Effector memory CD8-positive, alpha-beta T cell (primary cell): ENCODE results near the gene BHLHE23.
A peak's percentile ranks its signal among the peaks of the same experiment; 100 is the strongest.

ENCODE experiments used
- ATAC-seq: fragments of 150-1000 bp; cut with Tn5 transposase; replicated peaks from 2 replicates; pipeline ENCODE4 v1.10.0; 2021; ENCODE audit warnings: mild to moderate bottlenecking, moderate library complexity
- DNase-seq, 3 experiments: peaks; one replicate each; pipeline ENCODE4 v3.0.0; 2021
- H3K27ac Mint-ChIP-seq, 2 donors: one replicate each; pipeline ENCODE4 v1.8.0; 2022; ENCODE audit warnings: mild to moderate bottlenecking in 2 of 2, mixed read lengths in 2 of 2, moderate library complexity in 2 of 2
- H3K27me3 Mint-ChIP-seq, 2 donors: one replicate each; pipeline ENCODE4 v1.8.0; 2022; ENCODE audit warnings: mixed read lengths in 2 of 2
- H3K36me3 Mint-ChIP-seq: one replicate; pipeline ENCODE4 v1.8.0; 2022; ENCODE audit warnings: mild to moderate bottlenecking, moderate library complexity, mixed read lengths; ENCODE audit not compliant: insufficient read depth
- H3K4me1 Mint-ChIP-seq, 2 donors: one replicate each; pipeline ENCODE4 v1.8.0; 2022; ENCODE audit warnings: low read depth in 2 of 2, mixed read lengths in 2 of 2
- H3K4me3 Mint-ChIP-seq, 2 donors: one replicate each; pipeline ENCODE4 v1.8.0; 2022; ENCODE audit warnings: mild to moderate bottlenecking in 2 of 2, mixed read lengths in 2 of 2, moderate library complexity in 2 of 2
- H3K9me3 Mint-ChIP-seq, 2 donors: one replicate each; pipeline ENCODE4 v1.8.0; 2022; ENCODE audit warnings: mixed read lengths in 2 of 2

The BHLHE23 gene

GRCh38 chr20:62994869-62995281 lies 11.9 kb downstream of the BHLHE23 start:
- Mint-ChIP-seq H3K9me3 (no peaks in the 10 kb centered on the region), H3K4me3 (no peak overlapping the region), H3K4me1 (peaks cover 0 to 3% of the 10 kb centered on the region in 2 donors), H3K27me3 (peaks cover 57 to 86% of the 10 kb centered on the region in 2 donors), H3K36me3 (peaks cover 4% of the 10 kb centered on the region), H3K27ac (no peak overlapping the region)
- no peak for ATAC-seq
- no peak for DNase-seq

DNA sequence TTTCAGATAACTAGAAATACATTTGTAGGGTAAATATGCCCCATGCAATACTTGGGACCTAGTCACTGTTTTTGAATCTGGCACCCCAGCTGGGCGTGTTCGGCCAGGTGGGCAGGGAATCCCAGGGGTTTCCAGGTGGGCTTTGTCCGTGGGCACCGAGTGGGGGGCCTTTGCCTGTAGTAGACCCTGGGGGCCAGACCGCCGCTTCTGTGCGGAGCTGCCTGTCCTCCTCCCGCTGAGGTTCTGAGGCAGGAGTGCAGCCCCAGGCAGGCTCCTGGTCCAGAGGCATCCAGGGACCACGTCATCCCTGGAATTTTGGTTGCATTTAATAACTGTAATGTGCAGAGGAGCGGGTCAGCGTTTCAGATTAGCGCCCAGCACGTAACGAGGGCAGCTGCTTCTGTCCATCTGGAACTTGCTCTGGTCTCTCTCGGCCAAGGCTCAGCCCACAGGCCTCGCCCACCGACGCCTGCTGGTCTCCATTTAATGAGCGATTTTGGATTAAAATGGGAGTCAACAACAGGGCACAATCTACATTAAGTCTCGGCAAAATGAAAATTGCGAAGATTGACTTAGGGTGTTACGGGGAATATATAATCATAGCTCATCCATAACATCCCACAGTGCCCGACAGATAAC lies 12.8 kb downstream of the BHLHE23 start:
- H3K4me1 Mint-ChIP-seq, result peaks cover 1 to 2% of the 10 kb centered on the region in 2 donors
- H3K27me3 Mint-ChIP-seq, result peaks cover 49 to 77% of the 10 kb centered on the region in 2 donors
- H3K27ac Mint-ChIP-seq, result no peak overlapping the region
- H3K9me3 Mint-ChIP-seq, result no peaks in the 10 kb centered on the region
- H3K36me3 Mint-ChIP-seq, result peaks cover 4% of the 10 kb centered on the region
- no peak overlapping the region for H3K4me3 Mint-ChIP-seq
- ATAC-seq (no peak), DNase-seq (no peak)

DNA sequence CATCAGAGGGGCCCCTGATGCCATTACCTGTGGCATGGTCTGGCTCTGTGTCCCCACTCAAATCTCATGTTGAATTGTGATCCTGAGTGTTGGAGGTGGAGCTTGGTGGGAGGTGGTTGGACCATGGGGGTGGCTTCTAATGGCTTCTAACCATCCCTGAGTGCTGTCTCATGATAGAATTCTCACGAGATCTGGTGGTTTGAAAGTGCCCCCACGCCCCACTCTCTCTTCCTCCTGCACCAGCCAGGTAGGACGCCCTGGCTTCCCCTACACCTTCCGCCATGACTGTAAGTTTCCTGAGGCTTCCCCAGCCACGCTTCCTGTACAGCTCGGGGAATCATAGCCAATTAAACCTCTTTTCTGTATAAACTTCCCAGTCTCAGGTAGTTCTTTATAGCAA lies 14.9 kb downstream of the BHLHE23 start:
- H3K27me3 Mint-ChIP-seq, result peaks cover 31 to 65% of the 10 kb centered on the region in 2 donors
- no peak for ATAC-seq
- H3K9me3 Mint-ChIP-seq, result no peaks in the 10 kb centered on the region
- H3K4me3 Mint-ChIP-seq, result no peak overlapping the region
- H3K27ac Mint-ChIP-seq, result no peak overlapping the region
- no peak for DNase-seq
- H3K4me1 Mint-ChIP-seq, result peaks cover 2 to 4% of the 10 kb centered on the region in 2 donors
- H3K36me3 Mint-ChIP-seq, result peaks cover 1% of the 10 kb centered on the region

GRCh38 chr20:62991196-62991807 lies 15.5 kb downstream of the BHLHE23 start:
- H3K4me1 Mint-ChIP-seq, result peaks cover 2 to 4% of the 10 kb centered on the region in 2 donors
- peaks cover 31 to 66% of the 10 kb centered on the region in 2 donors for H3K27me3 Mint-ChIP-seq
- DNase-seq, result no peak
- no peaks in the 10 kb centered on the region for H3K9me3 Mint-ChIP-seq
- H3K36me3 Mint-ChIP-seq, result no peaks in the 10 kb centered on the region
- ATAC-seq, result no peak
- no peak overlapping the region for H3K27ac Mint-ChIP-seq
- no peak overlapping the region for H3K4me3 Mint-ChIP-seq

DNA sequence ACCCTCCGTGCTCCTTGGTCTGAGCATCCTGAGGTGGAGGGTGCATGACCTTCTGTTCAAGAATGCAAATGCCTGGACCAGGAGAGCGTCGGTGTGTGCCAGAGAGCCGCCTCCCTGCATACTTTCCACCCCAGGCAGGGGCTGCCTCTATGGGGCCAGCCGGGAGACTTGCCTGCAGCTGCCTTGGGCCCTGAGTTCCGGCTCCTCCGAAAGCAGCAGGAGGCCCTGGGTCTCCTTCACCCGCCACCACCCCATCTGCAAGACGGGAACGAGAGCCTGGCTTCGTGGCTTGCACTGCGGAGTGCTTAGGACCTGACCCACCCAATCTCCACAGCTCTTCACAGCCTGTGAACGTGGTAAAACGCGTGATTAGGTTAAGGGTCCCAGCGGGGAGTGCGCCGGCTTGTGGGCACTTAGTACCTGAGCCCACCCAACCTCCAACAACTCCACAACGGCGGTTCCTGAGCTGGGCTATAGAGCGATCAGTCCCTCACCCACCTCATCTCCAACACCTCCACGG lies 16.4 kb downstream of the BHLHE23 start:
- no peaks in the 10 kb centered on the region for H3K36me3 Mint-ChIP-seq
- peaks cover 29 to 65% of the 10 kb centered on the region in 2 donors for H3K27me3 Mint-ChIP-seq
- no peak overlapping the region for H3K4me3 Mint-ChIP-seq
- ATAC-seq, result no peak
- H3K27ac Mint-ChIP-seq, result no peak overlapping the region
- H3K4me1 Mint-ChIP-seq, result peaks cover 4% of the 10 kb centered on the region in 2 donors
- no peak for DNase-seq
- no peaks in the 10 kb centered on the region for H3K9me3 Mint-ChIP-seq

- Mint-ChIP-seq H3K4me3 (peak overlapping the region; percentile 30 to 46), H3K27me3 (peaks cover 27 to 65% of the 10 kb centered on the region in 2 donors), H3K36me3 (peaks cover 3% of the 10 kb centered on the region), H3K27ac (no peak overlapping the region), H3K4me1 (peaks cover 4% of the 10 kb centered on the region in 2 donors), H3K9me3 (no peaks in the 10 kb centered on the region)
- ATAC-seq, result peak; percentile 48
- DNase-seq, result no peak
Measured at GRCh38 chr20:62989201-62989601, 17.6 kb downstream of the BHLHE23 start.

DNA sequence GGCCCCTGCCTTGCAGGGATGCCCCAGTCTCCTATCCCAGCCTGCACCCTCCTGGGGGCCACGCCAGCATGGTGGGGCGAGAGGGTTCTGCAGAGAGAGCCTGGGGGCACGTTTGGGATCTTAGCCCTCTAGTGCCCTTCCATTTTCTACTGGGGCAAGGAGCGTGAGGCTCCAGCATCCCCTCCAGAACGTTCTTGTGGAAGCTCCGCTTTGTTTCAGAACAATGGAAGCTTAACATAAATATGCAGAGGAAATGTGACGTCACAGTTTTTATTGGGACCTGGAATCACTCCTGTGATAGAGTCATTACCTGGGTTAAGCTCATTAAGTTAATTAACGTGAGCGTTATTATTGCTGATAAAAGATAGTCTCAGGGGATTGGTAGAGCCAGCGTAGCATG lies 19.6 kb downstream of the BHLHE23 start:
- H3K27me3 Mint-ChIP-seq, result peaks cover 37 to 74% of the 10 kb centered on the region in 2 donors
- ATAC-seq (no peak), DNase-seq (no peak)
- no peaks in the 10 kb centered on the region for H3K9me3 Mint-ChIP-seq
- peaks cover 10 to 16% of the 10 kb centered on the region in 2 donors for H3K4me1 Mint-ChIP-seq
- H3K27ac Mint-ChIP-seq, result no peak overlapping the region
- H3K4me3 Mint-ChIP-seq, result no peak overlapping the region
- peaks cover 3% of the 10 kb centered on the region for H3K36me3 Mint-ChIP-seq

DNA sequence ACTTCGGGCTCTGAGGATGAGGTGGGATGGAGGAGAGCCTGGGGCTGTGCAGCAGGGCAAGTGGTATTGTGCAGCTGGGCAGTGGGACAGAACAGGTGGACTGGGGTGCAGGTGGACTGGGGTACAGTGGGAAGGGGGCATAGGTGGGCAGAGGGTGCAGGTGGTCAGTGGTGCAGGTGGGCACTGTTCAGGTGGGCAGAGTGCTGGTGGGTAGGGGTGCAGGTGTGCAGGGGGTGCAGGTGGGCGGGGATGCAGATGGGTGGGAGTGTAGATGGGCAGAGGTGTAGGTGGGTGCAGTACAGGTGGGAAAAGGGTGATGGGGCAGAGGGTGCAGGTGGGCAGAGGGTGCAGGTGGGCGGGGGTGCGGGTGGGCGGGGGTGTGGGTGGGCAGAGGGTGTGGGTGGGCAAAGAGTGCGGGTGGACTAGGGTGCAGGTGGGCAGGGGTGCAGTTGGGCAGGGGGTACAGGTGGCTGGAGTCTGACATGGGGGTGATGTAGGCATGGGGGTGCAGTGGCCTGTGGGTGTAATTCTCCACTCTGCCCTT lies 20.4 kb downstream of the BHLHE23 start:
- H3K9me3 Mint-ChIP-seq, result no peaks in the 10 kb centered on the region
- peaks cover 3% of the 10 kb centered on the region for H3K36me3 Mint-ChIP-seq
- no peak overlapping the region for H3K27ac Mint-ChIP-seq
- DNase-seq, result no peak
- H3K4me3 Mint-ChIP-seq, result no peak overlapping the region
- peaks cover 16 to 21% of the 10 kb centered on the region in 2 donors for H3K4me1 Mint-ChIP-seq
- no peak for ATAC-seq
- H3K27me3 Mint-ChIP-seq, result peaks cover 43 to 74% of the 10 kb centered on the region in 2 donors

DNA sequence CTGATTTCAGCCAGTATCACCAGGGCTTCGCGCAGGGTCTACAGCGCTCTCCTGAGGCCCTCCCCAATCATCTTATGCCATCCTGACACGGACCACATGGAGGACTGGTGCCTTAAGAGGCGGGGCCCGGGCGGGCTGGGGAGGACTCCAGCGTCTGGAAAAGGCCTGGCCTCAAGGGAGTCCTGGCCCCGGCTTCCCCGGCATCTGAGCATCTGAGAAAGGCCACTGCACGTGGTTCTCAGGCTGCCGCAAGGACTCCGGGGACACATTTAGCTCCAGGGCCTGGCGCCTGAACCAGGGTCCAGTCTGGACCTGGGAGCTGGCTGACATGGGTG lies 21.4 kb downstream of the BHLHE23 start:
- Mint-ChIP-seq H3K4me3 (no peak overlapping the region), H3K27me3 (peaks cover 42 to 73% of the 10 kb centered on the region in 2 donors), H3K4me1 (peaks cover 21 to 24% of the 10 kb centered on the region in 2 donors), H3K9me3 (no peaks in the 10 kb centered on the region), H3K27ac (no peak overlapping the region), H3K36me3 (peaks cover 3% of the 10 kb centered on the region)
- no peak for DNase-seq
- no peak for ATAC-seq

DNA sequence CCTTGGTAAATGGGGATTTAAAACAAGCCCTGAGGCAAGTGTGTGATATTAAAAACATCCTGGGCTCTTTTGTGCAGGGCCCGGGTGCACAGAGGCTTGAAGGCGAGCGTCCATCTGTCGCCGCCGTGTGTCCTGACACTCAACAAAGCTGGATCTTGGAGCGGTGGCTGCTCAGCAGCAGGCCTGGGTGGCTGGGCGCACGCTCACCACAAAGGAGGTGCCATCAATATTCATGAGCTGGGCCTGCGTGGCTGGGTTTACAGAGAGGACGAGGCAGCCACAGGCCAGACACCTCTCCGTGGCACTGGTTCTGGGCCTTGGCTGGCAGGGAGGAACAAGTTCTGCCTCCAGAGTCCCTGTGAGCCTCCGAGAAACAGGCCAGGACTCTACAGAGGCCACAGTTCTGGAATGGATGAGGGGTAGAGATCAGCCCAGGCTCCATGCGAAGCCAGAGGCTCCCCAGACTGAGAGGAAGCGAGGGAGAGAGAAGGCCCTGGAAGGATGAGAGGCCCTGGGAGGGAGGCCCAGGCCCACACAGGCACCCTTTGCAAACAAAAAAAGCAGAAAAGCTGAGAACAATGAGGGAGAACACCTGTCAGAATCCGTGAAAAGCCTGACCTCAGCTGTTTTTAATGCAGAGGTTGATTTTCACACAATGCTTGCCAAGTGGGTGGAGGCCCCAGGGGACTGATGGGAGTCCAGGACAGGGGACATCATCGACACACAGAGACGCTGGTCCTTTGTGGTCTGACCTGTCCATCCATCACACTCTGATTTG lies 21.9 kb downstream of the BHLHE23 start:
- Mint-ChIP-seq H3K4me1 (peaks cover 21 to 25% of the 10 kb centered on the region in 2 donors), H3K27me3 (peaks cover 48 to 73% of the 10 kb centered on the region in 2 donors), H3K27ac (peak overlapping the region in 1 of 2 donors; percentile 49), H3K36me3 (peaks cover 3% of the 10 kb centered on the region), H3K4me3 (no peak overlapping the region), H3K9me3 (no peaks in the 10 kb centered on the region)
- DNase-seq (no peak), ATAC-seq (no peak)

- H3K27ac Mint-ChIP-seq, result no peak overlapping the region
- no peaks in the 10 kb centered on the region for H3K9me3 Mint-ChIP-seq
- peaks cover 21 to 29% of the 10 kb centered on the region in 2 donors for H3K4me1 Mint-ChIP-seq
- DNase-seq, result no peak
- no peak for ATAC-seq
- H3K36me3 Mint-ChIP-seq, result peaks cover 3% of the 10 kb centered on the region
- peaks cover 54 to 89% of the 10 kb centered on the region in 2 donors for H3K27me3 Mint-ChIP-seq
- H3K4me3 Mint-ChIP-seq, result no peak overlapping the region
Measured at GRCh38 chr20:62983210-62983609, 23.6 kb downstream of the BHLHE23 start.

DNA sequence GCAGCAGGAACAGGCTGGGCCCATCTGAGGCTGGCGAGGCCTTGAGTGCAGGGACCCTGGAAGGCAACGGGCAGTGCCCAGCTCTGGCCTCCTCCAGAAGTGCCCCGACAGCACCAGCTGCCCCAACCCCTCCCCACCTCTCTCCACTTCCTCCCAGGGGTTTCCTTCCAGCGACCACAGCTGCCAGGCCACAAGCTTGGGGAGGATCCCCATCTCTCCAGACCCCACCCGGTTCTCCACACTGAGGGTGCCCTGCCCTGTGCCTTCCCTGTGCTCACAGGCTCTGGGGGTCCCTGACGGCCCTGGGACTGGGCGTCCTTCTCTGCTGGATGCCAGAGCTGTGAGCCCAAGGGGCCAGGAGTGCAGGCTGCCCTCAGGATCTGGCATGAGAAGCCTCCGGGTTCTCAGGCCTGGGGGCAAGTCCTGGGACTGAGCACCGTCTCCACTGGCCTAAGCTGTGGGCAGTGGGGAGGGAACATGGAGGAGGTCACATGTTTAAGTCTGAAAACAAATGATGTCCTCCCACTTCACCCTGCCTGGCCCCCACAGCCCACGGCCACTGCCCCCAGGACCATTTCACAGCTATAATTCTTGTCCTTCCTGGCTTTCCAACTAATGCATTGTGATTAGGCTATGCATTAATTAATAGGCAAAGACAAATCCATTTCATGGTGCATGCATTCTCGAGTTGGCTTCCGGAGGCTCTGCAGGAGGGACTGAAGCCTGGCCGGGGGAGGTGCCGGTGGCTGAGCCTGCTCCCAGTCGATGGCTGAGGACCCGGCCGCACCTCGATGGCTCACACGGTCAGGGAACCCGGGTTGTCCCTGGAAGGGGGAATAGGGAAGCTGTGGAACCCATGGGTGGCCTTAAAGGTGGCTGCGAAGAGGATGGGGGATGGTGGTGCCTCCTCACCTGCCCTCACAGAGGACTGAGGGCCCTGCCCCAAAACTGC lies 24.4 kb downstream of the BHLHE23 start:
- ATAC-seq, result no peak
- Mint-ChIP-seq H3K27ac (no peak overlapping the region), H3K9me3 (no peaks in the 10 kb centered on the region), H3K36me3 (peaks cover 7% of the 10 kb centered on the region), H3K4me3 (peak overlapping the region; percentile 23 to 54), H3K27me3 (peaks cover 54 to 96% of the 10 kb centered on the region in 2 donors), H3K4me1 (peaks cover 27 to 36% of the 10 kb centered on the region in 2 donors)
- DNase-seq, result no peak
